Lung (tissue), 12 donors: ENCODE measurements around the gene COPZ2. TPM values are rescaled to one million over a fixed set of nuclear protein-coding genes. Genes with fewer than 3 reads are reported as not detected.
"Not testable (repeated sequence)": the region's sequence is repeated elsewhere in the genome, so short reads cannot be mapped to it uniquely, and the experiment has no call there.

ENCODE experiments used
- ATAC-seq: fragments of 200-7000 bp; cut with Tn5 transposase; one replicate; pipeline ENCODE4 v1.9.1; 2020; ENCODE audit warnings: moderate number of reproducible peaks; ENCODE audit not compliant: insufficient read depth, low FRiP score
- DNase-seq, 3 donors: peaks; one replicate each; pipeline ENCODE4 v3.0.0-alpha.2; 2013 to 2017
- H3K27ac ChIP-seq, 2 donors: one replicate each; pipeline ENCODE4 v1.5.1; 2013; ENCODE audit warnings: mild to moderate bottlenecking in 2 of 2, moderate library complexity in 2 of 2, control low read depth in 1 of 2, inconsistent platforms in 1 of 2, low read depth in 1 of 2, low read length in 1 of 2
- H3K27me3 ChIP-seq, 3 donors: one replicate each; pipeline ENCODE4 v1.5.1; 2013; ENCODE audit warnings: low read length in 2 of 3; ENCODE audit not compliant: control insufficient read depth in 3 of 3, insufficient read depth in 3 of 3
- H3K36me3 ChIP-seq, 4 donors: one replicate each; pipeline ENCODE4 v1.5.1; 2013; ENCODE audit warnings: low read length in 4 of 4, mild to moderate bottlenecking in 1 of 4, moderate library complexity in 1 of 4; ENCODE audit not compliant: control insufficient read depth in 4 of 4, insufficient read depth in 4 of 4
- H3K4me1 ChIP-seq, 5 donors: one replicate each; pipeline ENCODE4 v1.5.1; 2013; ENCODE audit warnings: low read length in 5 of 5, mild to moderate bottlenecking in 2 of 5, moderate library complexity in 1 of 5; ENCODE audit not compliant: control insufficient read depth in 5 of 5, insufficient read depth in 5 of 5
- H3K4me3 ChIP-seq: one replicate; pipeline ENCODE4 v1.5.1; 2013; ENCODE audit warnings: mild to moderate bottlenecking, control low read depth, moderate library complexity
- H3K9ac ChIP-seq, 2 donors: one replicate each; pipeline ENCODE4 v1.5.1; 2013; ENCODE audit warnings: low read length in 2 of 2, control low read depth in 1 of 2; ENCODE audit not compliant: insufficient read depth in 1 of 2
- H3K9me3 ChIP-seq, 4 donors: one replicate each; pipeline ENCODE4 v1.5.1; 2013; ENCODE audit warnings: low read length in 3 of 4, mild to moderate bottlenecking in 1 of 4, moderate library complexity in 1 of 4; ENCODE audit not compliant: control insufficient read depth in 4 of 4, insufficient read depth in 3 of 4
- WGBS, 2 donors: extraction: QIAGEN DNeasy Blood & Tissue Kit; methylation state at CpG; one replicate each; pipeline ENCODE4 v1.1.7; 2013; 5-methylcytosine and 5-hydroxymethylcytosine counted together
- polyA plus RNA-seq, 2 donors: library from polyadenylated mRNA; stranded (reverse); fragments of 200-250 nt; gene quantifications; one replicate each; pipeline ENCODE4 v1.2.1, GENCODE V29; 2013
- total RNA-seq, 2 donors: library from RNA; depleted of rRNA in 1 of 2; stranded (reverse); fragments of >200 nt in 1 of 2; gene quantifications; one replicate each; pipeline ENCODE4 v1.2.1, GENCODE V29; 2014 to 2021
- TF ChIP-seq, protein P1 (sequence below): IDR thresholded peaks from 2 replicates; pipeline ENCODE4 v1.5.1; 2012; ENCODE audit warnings: mild to moderate bottlenecking; ENCODE audit errors: control extremely low read depth, extremely low read depth
- donor health status: control.
- donor health status: control.
- donor health status: Bipolar disorder and iron deficiency.
- donor health status: healthy.
- donor health status: DM: yes; HTN: yes; CAD: no.

COPZ2 gene
- total and polyA plus RNA-seq, 4 donors, result 6.2 to 25.5 (median 11.6) TPM

DNA sequence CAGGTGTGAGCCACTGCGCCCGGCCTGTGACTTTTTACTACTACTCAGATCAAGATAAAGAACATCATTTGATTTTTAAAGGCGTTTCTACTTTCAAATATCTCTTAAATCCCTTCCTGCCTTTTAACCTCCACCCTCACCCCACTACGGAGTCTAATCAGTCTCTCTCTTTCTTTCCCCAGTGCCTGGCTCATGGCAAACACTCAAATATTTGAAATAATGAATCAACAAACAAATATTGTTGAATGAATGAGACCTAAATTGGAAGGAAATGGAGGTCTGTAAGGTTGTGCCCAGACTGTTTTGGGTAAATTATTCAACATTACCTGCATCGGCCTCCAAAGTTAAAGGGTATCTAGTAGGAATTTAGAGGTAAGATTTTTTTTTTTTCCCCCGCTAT, 14.7 kb downstream of the COPZ2 start:
- WGBS, 2 donors, result 60% methylated on average over 6 of the region's 6 CpGs
- H3K27me3 ChIP-seq, result peaks cover 0 to 25% (median 8%) of the 10 kb centered on the region in 3 donors
- ATAC-seq, result no peak
- H3K4me3 ChIP-seq, result no peak overlapping the region
- no peaks in the 10 kb centered on the region for H3K9me3 ChIP-seq
- no peak for DNase-seq
- H3K36me3 ChIP-seq, result no peaks in the 10 kb centered on the region
- TF ChIP-seq, protein P1, sequence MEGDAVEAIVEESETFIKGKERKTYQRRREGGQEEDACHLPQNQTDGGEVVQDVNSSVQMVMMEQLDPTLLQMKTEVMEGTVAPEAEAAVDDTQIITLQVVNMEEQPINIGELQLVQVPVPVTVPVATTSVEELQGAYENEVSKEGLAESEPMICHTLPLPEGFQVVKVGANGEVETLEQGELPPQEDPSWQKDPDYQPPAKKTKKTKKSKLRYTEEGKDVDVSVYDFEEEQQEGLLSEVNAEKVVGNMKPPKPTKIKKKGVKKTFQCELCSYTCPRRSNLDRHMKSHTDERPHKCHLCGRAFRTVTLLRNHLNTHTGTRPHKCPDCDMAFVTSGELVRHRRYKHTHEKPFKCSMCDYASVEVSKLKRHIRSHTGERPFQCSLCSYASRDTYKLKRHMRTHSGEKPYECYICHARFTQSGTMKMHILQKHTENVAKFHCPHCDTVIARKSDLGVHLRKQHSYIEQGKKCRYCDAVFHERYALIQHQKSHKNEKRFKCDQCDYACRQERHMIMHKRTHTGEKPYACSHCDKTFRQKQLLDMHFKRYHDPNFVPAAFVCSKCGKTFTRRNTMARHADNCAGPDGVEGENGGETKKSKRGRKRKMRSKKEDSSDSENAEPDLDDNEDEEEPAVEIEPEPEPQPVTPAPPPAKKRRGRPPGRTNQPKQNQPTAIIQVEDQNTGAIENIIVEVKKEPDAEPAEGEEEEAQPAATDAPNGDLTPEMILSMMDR, result no peak
- no peak overlapping the region for H3K27ac ChIP-seq
- H3K9ac ChIP-seq, result no peak overlapping the region
- H3K4me1 ChIP-seq, result peaks cover 0 to 34% (median 14%) of the 10 kb centered on the region in 5 donors

DNA sequence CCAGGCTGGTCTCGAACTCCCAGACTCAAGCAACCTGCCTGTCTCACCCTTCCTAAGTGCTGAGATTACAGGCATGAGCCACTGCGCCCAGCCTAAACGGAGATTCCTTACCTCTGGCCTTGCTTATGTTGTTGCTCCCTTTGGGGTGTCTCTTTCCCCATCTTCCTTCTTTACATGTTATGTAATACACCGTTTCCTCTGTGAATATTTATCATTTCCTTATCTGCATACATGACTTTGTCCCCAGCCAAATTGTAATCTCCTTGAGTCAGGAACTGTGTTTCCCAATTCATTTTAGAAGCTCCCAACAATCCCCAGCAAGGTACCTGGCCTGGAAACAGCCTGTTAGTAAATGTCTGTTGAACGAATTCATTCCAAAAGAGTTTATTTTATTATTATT, 15.7 kb downstream of the COPZ2 start:
- DNase-seq (no peak), ATAC-seq (no peak)
- TF ChIP-seq, protein P1, result no peak
- H3K27me3 ChIP-seq, result peaks cover 0 to 25% (median 8%) of the 10 kb centered on the region in 3 donors
- H3K9me3 ChIP-seq, result no peaks in the 10 kb centered on the region
- H3K27ac ChIP-seq, result no peak overlapping the region
- 38 to 54% methylated on average over 5 of the region's 5 CpGs for WGBS, 2 donors
- no peak overlapping the region for H3K9ac ChIP-seq
- H3K4me3 ChIP-seq, result no peak overlapping the region
- peaks cover 0 to 34% (median 13%) of the 10 kb centered on the region in 5 donors for H3K4me1 ChIP-seq
- H3K36me3 ChIP-seq, result no peaks in the 10 kb centered on the region

DNA sequence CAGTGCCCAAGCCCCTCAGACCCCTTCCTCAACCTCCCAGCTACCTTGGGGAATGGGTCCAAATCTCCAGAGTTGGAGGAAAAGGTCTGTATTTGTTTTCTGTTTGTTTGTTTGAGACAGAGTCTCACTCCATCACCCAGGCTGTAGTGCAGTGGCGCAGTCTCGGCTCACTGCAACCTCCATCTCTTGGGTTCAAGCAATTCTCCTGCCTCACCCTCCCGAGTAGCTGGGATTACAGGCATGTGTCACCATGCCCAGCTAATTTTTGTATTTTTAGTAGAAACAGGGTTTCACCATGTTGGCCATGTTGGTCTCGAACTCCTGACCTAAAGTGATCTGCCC, 19.8 kb downstream of the COPZ2 start:
- H3K36me3 ChIP-seq, H3K4me3 ChIP-seq, H3K9ac ChIP-seq, H3K9me3 ChIP-seq, H3K27ac ChIP-seq, H3K27me3 ChIP-seq, H3K4me1 ChIP-seq, DNase-seq, ATAC-seq: not testable (repeated sequence)
- WGBS, 2 donors, result 84 to 93% methylated on average over 4 of the region's 4 CpGs

DNA sequence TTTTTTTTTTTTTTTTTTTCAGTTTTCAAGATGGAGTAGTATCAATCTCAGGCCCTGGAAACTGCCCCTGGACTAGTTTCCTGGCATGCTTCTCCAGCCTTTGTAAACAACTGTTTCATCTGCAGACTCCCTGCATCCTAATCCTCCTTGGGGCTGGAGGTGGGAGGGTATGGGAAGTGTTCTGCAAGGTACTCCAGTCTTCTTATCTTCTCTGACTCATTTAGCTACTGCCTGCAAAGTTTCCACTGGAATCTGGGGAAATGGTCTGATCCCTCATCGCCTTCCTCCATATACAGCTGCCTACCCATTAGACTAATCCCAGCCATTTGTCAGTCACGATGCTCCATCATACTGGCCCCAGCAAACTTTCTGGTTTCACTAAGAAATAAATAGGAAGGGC, 21.5 kb downstream of the COPZ2 start:
- H3K4me1 ChIP-seq, result peaks cover 0 to 13% (median 4%) of the 10 kb centered on the region in 5 donors
- peaks cover 0 to 3% (median 2%) of the 10 kb centered on the region in 3 donors for H3K27me3 ChIP-seq
- H3K9me3 ChIP-seq, result no peaks in the 10 kb centered on the region
- WGBS, 2 donors, result 84 to 94% methylated on average over 2 of the region's 2 CpGs
- ATAC-seq (no peak), DNase-seq (no peak)
- no peak overlapping the region for H3K4me3 ChIP-seq
- no peak overlapping the region for H3K9ac ChIP-seq
- no peak overlapping the region for H3K27ac ChIP-seq
- no peaks in the 10 kb centered on the region for H3K36me3 ChIP-seq
- TF ChIP-seq, protein P1, result no peak
